K562 (cell line): ENCODE measurements around the gene DGCR2. TPM values are rescaled to one million over a fixed set of nuclear protein-coding genes. Genes with fewer than 3 reads are reported as not detected.
A peak's percentile ranks its signal among the peaks of the same experiment; 100 is the strongest.

Experiments
- ARID1B ChIP-seq: fragments of 450-650 bp; IDR thresholded peaks from 2 replicates; pipeline ENCODE4 v1.6.1; 2016; ENCODE audit warnings: antibody characterized with exemption, mild to moderate bottlenecking, inconsistent platforms
- CBX5 ChIP-seq: IDR thresholded peaks from 2 replicates; pipeline ENCODE4 v1.6.1; 2014; ENCODE audit warnings: low read depth, borderline replicate concordance
- CLOCK ChIP-seq: fragments of 250-450 bp; sonication (Bioruptor Pico); IDR thresholded peaks from 2 replicates; pipeline ENCODE4 v1.4.0; 2020; ENCODE audit warnings: mild to moderate bottlenecking, moderate library complexity, borderline replicate concordance
- DLX4 ChIP-seq: fragments of 250-450 bp; sonication (Bioruptor Pico); IDR thresholded peaks from 2 replicates; pipeline ENCODE4 v1.6.1; 2021; ENCODE audit warnings: mild to moderate bottlenecking
- HDAC3 ChIP-seq: fragments of 450-650 bp; IDR thresholded peaks from 2 replicates; pipeline ENCODE4 v1.6.1; 2018; ENCODE audit warnings: borderline replicate concordance, mild to moderate bottlenecking, moderate library complexity; ENCODE audit not compliant: partially characterized antibody
- HMGN3 ChIP-seq: IDR thresholded peaks from 2 replicates; pipeline ENCODE4 v1.6.1; 2011; ENCODE audit warnings: borderline replicate concordance, low read depth, mild to moderate bottlenecking, mixed read lengths, low read length; ENCODE audit not compliant: insufficient read length; ENCODE audit errors: extremely low read depth
- HSF4 ChIP-seq: fragments of 250-450 bp; sonication (Bioruptor Pico); IDR thresholded peaks from 2 replicates; pipeline ENCODE4 v2.1.2; 2022; ENCODE audit warnings: mild to moderate bottlenecking, moderate library complexity, borderline replicate concordance
- IRF2 ChIP-seq: sonication (generic); formaldehyde crosslinking; IDR thresholded peaks from 2 replicates; pipeline ENCODE4 v1.8.1; 2022; ENCODE audit warnings: mild to moderate bottlenecking, missing genetic modification reagents
- MBD2 ChIP-seq: sonication (generic); IDR thresholded peaks from 2 replicates; pipeline ENCODE4 v1.6.1; 2016; ENCODE audit warnings: low read depth, borderline replicate concordance
- NFATC3 ChIP-seq: fragments of 450-650 bp; IDR thresholded peaks from 2 replicates; pipeline ENCODE4 v1.6.1; 2017; ENCODE audit warnings: mild to moderate bottlenecking
- PBX2 ChIP-seq, 2 experiments: IDR thresholded peaks in 1 of 2; conservative IDR thresholded peaks in 1 of 2; 2 replicates each; pipeline ENCODE4 v1.6.1; 2016; ENCODE audit warnings: low read depth in 2 of 2, mild to moderate bottlenecking in 1 of 2, missing compliant biosample characterization in 1 of 2, missing genetic modification characterization in 1 of 2, moderate library complexity in 1 of 2
- POLR2H ChIP-seq: IDR thresholded peaks from 2 replicates; pipeline ENCODE4 v1.6.1; 2016; ENCODE audit warnings: missing genetic modification characterization, low read depth, mild to moderate bottlenecking, control low read depth, missing compliant biosample characterization, moderate library complexity
- PYGO2 ChIP-seq: fragments of 450-650 bp; IDR thresholded peaks from 2 replicates; pipeline ENCODE4 v1.6.1; 2016; ENCODE audit warnings: mild to moderate bottlenecking, missing genetic modification characterization, moderate library complexity, missing compliant biosample characterization
- RAD21 ChIP-seq, 2 experiments: fragments of 250-450 bp in 1 of 2; fragments of 450-650 bp in 1 of 2; sonication (Bioruptor Pico) in 1 of 2; formaldehyde crosslinking in 1 of 2; IDR thresholded peaks in 1 of 2; conservative IDR thresholded peaks in 1 of 2; 2 replicates each; pipeline versions ENCODE4 v1.4.0 to v1.8.0; 2020 to 2022; ENCODE audit warnings: mild to moderate bottlenecking in 2 of 2, moderate library complexity in 1 of 2
- RBM14 ChIP-seq: fragments of 200-400 bp; formaldehyde crosslinking; IDR thresholded peaks from 2 replicates; pipeline ENCODE4 v1.6.1; 2018; ENCODE audit warnings: low read depth, mild to moderate bottlenecking, low read length, moderate library complexity, borderline replicate concordance; ENCODE audit not compliant: insufficient read depth
- SMC3 ChIP-seq: conservative IDR thresholded peaks from 2 replicates; pipeline ENCODE4 v1.6.1; 2011; ENCODE audit warnings: low read depth, low read length, improper control_type of control experiment; ENCODE audit not compliant: insufficient read depth
- TCF15 ChIP-seq: fragments of 250-450 bp; sonication (Bioruptor Pico); IDR thresholded peaks from 2 replicates; pipeline ENCODE4 v1.8.0; 2022; ENCODE audit warnings: moderate library complexity, mild to moderate bottlenecking, inconsistent platforms
- TGIF2 ChIP-seq: sonication (generic); formaldehyde crosslinking; IDR thresholded peaks from 2 replicates; pipeline ENCODE4 v1.8.1; 2022; ENCODE audit warnings: mild to moderate bottlenecking, missing genetic modification reagents, moderate library complexity
- ZBTB17 ChIP-seq: fragments of 450-650 bp; formaldehyde crosslinking; IDR thresholded peaks from 2 replicates; pipeline ENCODE4 v1.4.0; 2020; ENCODE audit warnings: mild to moderate bottlenecking
- ZFP30 ChIP-seq: fragments of 250-450 bp; sonication (Bioruptor Pico); IDR thresholded peaks from 2 replicates; pipeline ENCODE4 v1.8.0; 2022; ENCODE audit warnings: moderate library complexity, mild to moderate bottlenecking, inconsistent platforms, borderline replicate concordance
- ZNF175 ChIP-seq: fragments of 200-800 bp; sonication (Bioruptor generic); IDR thresholded peaks from 2 replicates; pipeline ENCODE4 v1.6.1; 2016; ENCODE audit warnings: low read depth, mild to moderate bottlenecking, missing genetic modification characterization, missing compliant biosample characterization
- ZNF224 ChIP-seq: sonication (generic); formaldehyde crosslinking; IDR thresholded peaks from 2 replicates; pipeline ENCODE4 v1.8.0; 2022; ENCODE audit warnings: mild to moderate bottlenecking, missing genetic modification reagents
- ZNF253 ChIP-seq: fragments of 250-450 bp; sonication (Bioruptor Pico); conservative IDR thresholded peaks from 2 replicates; pipeline ENCODE4 v1.6.1; 2021; ENCODE audit warnings: mild to moderate bottlenecking
- polyA plus RNA-seq, 8 experiments: library from polyadenylated mRNA; depleted of rRNA in 4 of 8; stranded (reverse) in 5 of 8; unstranded in 3 of 8; fragments of >200 nt; fragmentation: Nextera tagmentation in 2 of 8; fragmentation: Illumina TruSeq in 1 of 8; extraction: Ambion mirVana in 2 of 8; extraction: Trizol in 1 of 8; gene quantifications; 2 replicates each; pipeline versions ENCODE4 v1.2.1 to v1.2.3, GENCODE V29; 2011 to 2014; ENCODE audit warnings: inconsistent platforms in 1 of 8, missing spikeins in 1 of 8
- total RNA-seq, 7 experiments: library from RNA; depleted of rRNA in 6 of 7; stranded (reverse); fragments of >200 nt in 6 of 7; fragmentation: Illumina TruSeq in 2 of 7; extraction: Trizol in 2 of 7; gene quantifications; 2 replicates each; pipeline versions ENCODE4 v1.2.1 to v1.2.3, GENCODE V29; 2011 to 2021; ENCODE audit warnings: low replicate concordance in 1 of 7

Gene DGCR2
- total and polyA plus RNA-seq, 9 of the 15 experiments (the other 6 are each of a cell fraction or from before 2014, with no cell fraction given): 0.69 to 101 (median 56.4) TPM

GRCh38 chr22:19108807-19109197 lies 13.4 kb downstream of the DGCR2 start (continued):
- no peak for TF ChIP-seq ZNF175 (CRISPR knock-in tag)
- TF ChIP-seq CBX5: no peak
- no peak for TF ChIP-seq ZNF253 (CRISPR knock-in tag)
- TF ChIP-seq ZFP30: no peak
- no peak for TF ChIP-seq HDAC3
- no peak for TF ChIP-seq DLX4 (CRISPR knock-in tag)
- no peak for TF ChIP-seq HMGN3
- TF ChIP-seq PBX2 (CRISPR knock-in tag; IDR thresholded peaks at IDR 0.05; ENCODE audit: low read depth): no peak
- no peak for TF ChIP-seq PBX2 (tag; conservative IDR thresholded peaks at IDR 0.05; ENCODE audit: low read depth)
- 0 out of 2 replicates have a peak, but pooled peaks have one; percentile 17 for TF ChIP-seq ZBTB17 (CRISPR knock-in tag)
- TF ChIP-seq RAD21 (CRISPR knock-in tag; conservative IDR thresholded peaks at IDR 0.05 in 1 of 2, IDR thresholded peaks at IDR 0.05 in 1 of 2): no peak
- TF ChIP-seq MBD2: no peak
- TF ChIP-seq TGIF2 (CRISPR knock-in tag): no peak
- no peak for TF ChIP-seq ZNF224 (CRISPR knock-in tag)
- no peak for TF ChIP-seq NFATC3
- TF ChIP-seq HSF4 (CRISPR knock-in tag): no peak
- no peak for TF ChIP-seq IRF2
- TF ChIP-seq ARID1B: no peak
- TF ChIP-seq TCF15: no peak
- TF ChIP-seq CLOCK (CRISPR knock-in tag): no peak
- TF ChIP-seq RBM14: no peak
- no peak for TF ChIP-seq SMC3
- no peak for TF ChIP-seq POLR2H (tag)
- no peak for TF ChIP-seq PYGO2
